Upper lobe of left lung (tissue), 6 donors: ENCODE results near the gene CETP. TPM values are rescaled to one million over a fixed set of nuclear protein-coding genes. Genes with fewer than 3 reads are reported as not detected.
"Not testable (repeated sequence)": the region's sequence is repeated elsewhere in the genome, so short reads cannot be mapped to it uniquely, and the experiment has no call there.

Source experiments
- ATAC-seq, 2 donors: fragments of 200-7000 bp; cut with Tn5 transposase; one replicate each; pipeline ENCODE4 v1.9.1; 2022; ENCODE audit warnings: mild to moderate bottlenecking in 2 of 2, moderate library complexity in 2 of 2; ENCODE audit not compliant: low FRiP score in 2 of 2
- DNase-seq, 2 donors: peaks; one replicate each; pipeline ENCODE4 v3.0.0-alpha.2; 2019 to 2020
- H3K27ac ChIP-seq, 4 donors: fragments of 200-600 bp; sonication (generic); one replicate each; pipeline ENCODE4 v1.5.1; 2016 to 2019
- H3K27me3 ChIP-seq, 4 donors: fragments of 200-600 bp; sonication (generic); one replicate each; pipeline ENCODE4 v1.5.1; 2017 to 2019
- H3K36me3 ChIP-seq, 4 donors: fragments of 200-600 bp; sonication (generic); one replicate each; pipeline ENCODE4 v1.5.1; 2016 to 2019
- H3K4me1 ChIP-seq, 4 donors: fragments of 200-600 bp; sonication (generic); one replicate each; pipeline ENCODE4 v1.5.1; 2018 to 2019
- H3K4me3 ChIP-seq, 4 donors: fragments of 200-600 bp; sonication (generic); one replicate each; pipeline ENCODE4 v1.5.1; 2017 to 2019; ENCODE audit warnings: mild to moderate bottlenecking in 2 of 4, moderate library complexity in 1 of 4
- H3K9me3 ChIP-seq, 4 donors: fragments of 200-600 bp; sonication (generic); one replicate each; pipeline ENCODE4 v1.5.1; 2018 to 2019
- EP300 ChIP-seq, 4 donors: sonication (generic); formaldehyde crosslinking; IDR thresholded peaks; one replicate each; pipeline ENCODE4 v1.5.1; 2017; ENCODE audit warnings: antibody characterized with exemption in 4 of 4, control low read depth in 2 of 4
- POLR2A ChIP-seq, 4 donors: fragments of 450-650 bp; IDR thresholded peaks; one replicate each; pipeline ENCODE4 v1.5.1; 2016 to 2017; ENCODE audit warnings: antibody characterized with exemption in 4 of 4, mild to moderate bottlenecking in 2 of 4
- POLR2AphosphoS5 ChIP-seq, 2 donors: sonication (generic); formaldehyde crosslinking; IDR thresholded peaks; one replicate each; pipeline ENCODE4 v1.5.1; 2017; ENCODE audit warnings: antibody characterized with exemption in 2 of 2
- WGBS, 2 donors: methylation state at CpG; one replicate each; pipeline ENCODE4 v1.1.5; 2017 to 2018; 5-methylcytosine and 5-hydroxymethylcytosine counted together
- total RNA-seq, 6 donors: library from RNA; depleted of rRNA in 4 of 6; stranded (reverse); fragments of >200 nt in 4 of 6; gene quantifications; one replicate each; pipeline versions ENCODE4 v1.1.0 to v1.2.1, GENCODE V29; 2016 to 2021
- TF ChIP-seq, protein P1 (sequence below), 6 experiments: fragments of 450-650 bp in 4 of 6; fragments of 200-600 bp in 2 of 6; sonication (generic) in 2 of 6; IDR thresholded peaks; one replicate each; pipeline ENCODE4 v1.5.1; 2016 to 2019; ENCODE audit warnings: antibody characterized with exemption in 6 of 6
- donor health status: DM: no; HTN: no; CAD: no; lungs with moderate emphysema.
- donor health status: DM: no; HTN: yes; CAD: no; lungs with severe emphysema.

CETP gene
- total RNA-seq, 6 donors from 2014 or later, result 0.29 to 1.5 (median 0.91) TPM; not detected in 1

- WGBS, 2 donors, result 100% methylated on average over 2 of the region's 2 CpGs; no CpG with 5 or more reads in 1 of the 2 donors
- DNase-seq (no peak), ATAC-seq (no peak)
- no peak overlapping the region for H3K4me3 ChIP-seq
- H3K36me3 ChIP-seq, result no peaks in the 10 kb centered on the region
- H3K27ac ChIP-seq, result peak overlapping the region in 3 of 4 donors; percentile 1 to 50 (median 4)
- no peak for TF ChIP-seq EP300 (IDR thresholded peaks at IDR 0.05)
- no peaks in the 10 kb centered on the region for H3K27me3 ChIP-seq
- no peaks in the 10 kb centered on the region for H3K9me3 ChIP-seq
- H3K4me1 ChIP-seq, result peaks cover 24 to 44% (median 36%) of the 10 kb centered on the region in 4 donors
Measured at GRCh38 chr16:56985962-56986360, 24.2 kb downstream of the CETP start.

- ATAC-seq (no peak), DNase-seq (no peak)
- 62% methylated on average over 1 of the region's 1 CpG; no CpG with 5 or more reads in 1 of the 2 donors for WGBS, 2 donors
- Histone ChIP-seq H3K27ac (peak overlapping the region in 3 of 4 donors; percentile 4 to 50 (median 20)), H3K27me3 (no peaks in the 10 kb centered on the region), H3K9me3 (no peaks in the 10 kb centered on the region), H3K4me1 (peaks cover 25 to 46% (median 37%) of the 10 kb centered on the region in 4 donors), H3K4me3 (no peak overlapping the region), H3K36me3 (no peaks in the 10 kb centered on the region)
- TF ChIP-seq, protein P1, sequence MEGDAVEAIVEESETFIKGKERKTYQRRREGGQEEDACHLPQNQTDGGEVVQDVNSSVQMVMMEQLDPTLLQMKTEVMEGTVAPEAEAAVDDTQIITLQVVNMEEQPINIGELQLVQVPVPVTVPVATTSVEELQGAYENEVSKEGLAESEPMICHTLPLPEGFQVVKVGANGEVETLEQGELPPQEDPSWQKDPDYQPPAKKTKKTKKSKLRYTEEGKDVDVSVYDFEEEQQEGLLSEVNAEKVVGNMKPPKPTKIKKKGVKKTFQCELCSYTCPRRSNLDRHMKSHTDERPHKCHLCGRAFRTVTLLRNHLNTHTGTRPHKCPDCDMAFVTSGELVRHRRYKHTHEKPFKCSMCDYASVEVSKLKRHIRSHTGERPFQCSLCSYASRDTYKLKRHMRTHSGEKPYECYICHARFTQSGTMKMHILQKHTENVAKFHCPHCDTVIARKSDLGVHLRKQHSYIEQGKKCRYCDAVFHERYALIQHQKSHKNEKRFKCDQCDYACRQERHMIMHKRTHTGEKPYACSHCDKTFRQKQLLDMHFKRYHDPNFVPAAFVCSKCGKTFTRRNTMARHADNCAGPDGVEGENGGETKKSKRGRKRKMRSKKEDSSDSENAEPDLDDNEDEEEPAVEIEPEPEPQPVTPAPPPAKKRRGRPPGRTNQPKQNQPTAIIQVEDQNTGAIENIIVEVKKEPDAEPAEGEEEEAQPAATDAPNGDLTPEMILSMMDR (IDR thresholded peaks at IDR 0.05), result no peak
- TF ChIP-seq EP300 (IDR thresholded peaks at IDR 0.05) (no peak), POLR2A (IDR thresholded peaks at IDR 0.05) (no peak), POLR2AphosphoS5 (IDR thresholded peaks at IDR 0.05) (no peak)
Measured at GRCh38 chr16:56986361-56986760, 24.6 kb downstream of the CETP start.

- H3K36me3 ChIP-seq, DNase-seq, H3K4me3 ChIP-seq, H3K27me3 ChIP-seq, H3K9me3 ChIP-seq, ATAC-seq: not testable (repeated sequence)
- H3K27ac ChIP-seq, result peak overlapping the region in 2 of 4 donors; percentile 4 to 20
- H3K4me1 ChIP-seq, result peaks cover 25 to 47% (median 39%) of the 10 kb centered on the region in 4 donors
- 81 to 85% methylated on average over 4 of the region's 4 CpGs for WGBS, 2 donors
Measured at GRCh38 chr16:56986908-56987307, 25.2 kb downstream of the CETP start.

DNA sequence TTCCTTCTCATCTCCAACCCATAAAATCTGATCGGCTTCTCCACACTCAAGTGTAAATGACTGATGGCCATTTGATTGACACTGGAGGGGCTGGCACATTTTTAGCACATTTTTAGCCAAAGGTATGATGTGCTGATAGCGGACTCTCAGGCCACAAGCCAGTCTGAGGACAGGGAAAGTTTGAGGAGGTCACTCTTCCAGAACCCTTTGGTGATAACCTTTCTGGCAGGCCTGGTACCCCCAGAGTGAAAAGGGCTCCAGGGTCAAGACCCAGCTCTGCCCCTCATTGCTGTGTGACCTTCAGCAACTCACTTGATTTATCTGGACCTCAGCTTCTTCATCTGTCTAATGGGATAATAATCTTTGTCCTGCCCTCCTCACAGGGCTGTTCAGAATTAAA, 25.9 kb downstream of the CETP start:
- TF ChIP-seq, protein P1 (IDR thresholded peaks at IDR 0.05), result no peak
- TF ChIP-seq POLR2AphosphoS5 (IDR thresholded peaks at IDR 0.05) (no peak), POLR2A (IDR thresholded peaks at IDR 0.05) (no peak), EP300 (IDR thresholded peaks at IDR 0.05) (no peak)
- DNase-seq (no peak), ATAC-seq (no peak)
- Histone ChIP-seq H3K27ac (peak overlapping the region in 3 of 4 donors; percentile 20 to 93 (median 92)), H3K9me3 (no peaks in the 10 kb centered on the region), H3K4me3 (no peak overlapping the region), H3K4me1 (peaks cover 31 to 54% (median 42%) of the 10 kb centered on the region in 4 donors), H3K27me3 (no peaks in the 10 kb centered on the region), H3K36me3 (no peaks in the 10 kb centered on the region)
- 88 to 91% methylated on average over 2 of the region's 2 CpGs for WGBS, 2 donors

- no peaks in the 10 kb centered on the region for H3K36me3 ChIP-seq
- DNase-seq, result no peak
- 83 to 89% methylated on average over 4 to 5 of the region's 6 CpGs for WGBS, 2 donors
- peak overlapping the region; percentile 76 to 93 (median 91) for H3K27ac ChIP-seq
- H3K4me1 ChIP-seq, result peaks cover 31 to 58% (median 43%) of the 10 kb centered on the region in 4 donors
- H3K9me3 ChIP-seq, result no peaks in the 10 kb centered on the region
- peak overlapping the region; percentile 69 to 81 (median 74) for H3K4me3 ChIP-seq
- no peak for ATAC-seq
- H3K27me3 ChIP-seq, result no peaks in the 10 kb centered on the region
- TF ChIP-seq EP300 (IDR thresholded peaks at IDR 0.05) (no peak), POLR2AphosphoS5 (IDR thresholded peaks at IDR 0.05) (no peak), POLR2A (IDR thresholded peaks at IDR 0.05) (no peak)
- TF ChIP-seq, protein P1 (IDR thresholded peaks at IDR 0.05), result no peak
Measured at GRCh38 chr16:56988161-56988947, 26.6 kb downstream of the CETP start.
